Endodermal cell (in vitro differentiated cells): ENCODE data around the gene MAP3K5. TPM values are rescaled to one million over a fixed set of nuclear protein-coding genes. Genes with fewer than 3 reads are reported as not detected.
A peak's percentile ranks its signal among the peaks of the same experiment; 100 is the strongest.

Source experiments
- DNase-seq: peaks from one replicate; pipeline ENCODE4 v3.0.0-alpha.2; 2017
- H3K27ac ChIP-seq: 2 replicates; pipeline ENCODE4 v1.5.1; 2013; ENCODE audit warnings: mild to moderate bottlenecking, low read depth, low read length, moderate library complexity
- H3K27me3 ChIP-seq: 2 replicates; pipeline ENCODE4 v1.6.1; 2013; ENCODE audit warnings: mild to moderate bottlenecking, low read length, moderate library complexity; ENCODE audit not compliant: insufficient read depth, control insufficient read depth, poor library complexity, severe bottlenecking
- H3K36me3 ChIP-seq: 2 replicates; pipeline ENCODE4 v1.7.0; 2013; ENCODE audit warnings: mild to moderate bottlenecking, low read length, moderate library complexity; ENCODE audit not compliant: control insufficient read depth, insufficient read depth
- H3K4me1 ChIP-seq: one replicate; pipeline ENCODE4 v1.7.0; 2013; ENCODE audit warnings: low read length; ENCODE audit not compliant: control insufficient read depth, insufficient read depth
- H3K4me3 ChIP-seq: 2 replicates; pipeline ENCODE4 v1.5.1; 2013; ENCODE audit warnings: mild to moderate bottlenecking, low read length, moderate library complexity
- H3K9ac ChIP-seq: 2 replicates; pipeline ENCODE4 v1.6.1; 2013; ENCODE audit warnings: mild to moderate bottlenecking, low read length, moderate library complexity; ENCODE audit not compliant: poor library complexity, severe bottlenecking; ENCODE audit errors: extremely low read depth
- H3K9me3 ChIP-seq: 2 replicates; pipeline ENCODE4 v1.6.1; 2013; ENCODE audit warnings: mild to moderate bottlenecking, low read length, moderate library complexity; ENCODE audit not compliant: control insufficient read depth
- H3K27ac Mint-ChIP-seq: 2 replicates; pipeline ENCODE4 v1.8.0; 2020; ENCODE audit warnings: mixed read lengths
- H3K27me3 Mint-ChIP-seq: 2 replicates; pipeline ENCODE4 v1.8.0; 2021; ENCODE audit warnings: mild to moderate bottlenecking, mixed read lengths; ENCODE audit not compliant: insufficient read depth
- H3K36me3 Mint-ChIP-seq: 2 replicates; pipeline ENCODE4 v1.8.0; 2020; ENCODE audit warnings: low read depth, mixed read lengths
- H3K4me1 Mint-ChIP-seq: 2 replicates; pipeline ENCODE4 v1.8.0; 2020; ENCODE audit warnings: mixed read lengths
- H3K4me3 Mint-ChIP-seq: 2 replicates; pipeline ENCODE4 v1.8.0; 2020; ENCODE audit warnings: mild to moderate bottlenecking, moderate library complexity, mixed read lengths
- H3K9me3 Mint-ChIP-seq: 2 replicates; pipeline ENCODE4 v1.8.0; 2020; ENCODE audit warnings: mild to moderate bottlenecking, mixed read lengths
- CTCF ChIP-seq: fragments of 200-600 bp; sonication (generic); conservative IDR thresholded peaks from 2 replicates; pipeline ENCODE4 v1.5.0; 2021; ENCODE audit warnings: antibody characterized with exemption, mild to moderate bottlenecking
- WGBS, 2 experiments: methylation state at CpG; one replicate each; pipeline versions ENCODE4 v1.1.5 to v1.1.7; 2013; ENCODE audit warnings: missing lambda C conversion rate in 2 of 2, mixed read lengths in 1 of 2; ENCODE audit not compliant: insufficient coverage in 1 of 2, insufficient read length in 1 of 2; 5-methylcytosine and 5-hydroxymethylcytosine counted together
- total RNA-seq, 2 donors: library from RNA; stranded (reverse); fragmentation: NEBNext Ultra II Directional in 1 of 2; extraction: Animal tissue kit (Norgen Biotek cat#: 25700) in 1 of 2; gene quantifications; 2 replicates in 1 of 2; 3 replicates in 1 of 2; pipeline ENCODE4 v1.2.1, GENCODE V29; 2021

MAP3K5 gene
- total RNA-seq, 2 donors from 2014 or later: 1.6 to 3.4 TPM

- WGBS, 2 experiments: 92% methylated on average over 5 of the region's 6 CpGs; no CpG with 5 or more reads in 1 of the 2 experiments
- no peaks in the 10 kb centered on the region for H3K36me3 Mint-ChIP-seq
- no peaks in the 10 kb centered on the region for H3K36me3 ChIP-seq
- no peak overlapping the region for H3K4me3 Mint-ChIP-seq
- no peaks in the 10 kb centered on the region for H3K27me3 Mint-ChIP-seq
- DNase-seq: no peak
- no peaks in the 10 kb centered on the region for H3K9me3 ChIP-seq
- H3K4me1 ChIP-seq: no peaks in the 10 kb centered on the region
- no peak overlapping the region for H3K4me3 ChIP-seq
- no peak overlapping the region for H3K9ac ChIP-seq
- no peak overlapping the region for H3K27ac Mint-ChIP-seq
- no peak overlapping the region for H3K27ac ChIP-seq
- no peaks in the 10 kb centered on the region for H3K9me3 Mint-ChIP-seq
- H3K27me3 ChIP-seq: no peaks in the 10 kb centered on the region
- no peak for TF ChIP-seq CTCF
- peaks cover 5% of the 10 kb centered on the region for H3K4me1 Mint-ChIP-seq
Observed at GRCh38 chr6:136774228-136775041, 17.8 kb downstream of the MAP3K5 start.

GRCh38 chr6:136773473-136773796, 18.8 kb downstream of the MAP3K5 start:
- H3K27ac Mint-ChIP-seq: peak overlapping the region; percentile 50
- no peaks in the 10 kb centered on the region for H3K27me3 Mint-ChIP-seq
- H3K4me1 Mint-ChIP-seq: peaks cover 5% of the 10 kb centered on the region
- H3K4me3 ChIP-seq: no peak overlapping the region
- H3K36me3 ChIP-seq: no peaks in the 10 kb centered on the region
- TF ChIP-seq CTCF: no peak
- H3K4me1 ChIP-seq: no peaks in the 10 kb centered on the region
- H3K4me3 Mint-ChIP-seq: no peak overlapping the region
- no peak overlapping the region for H3K27ac ChIP-seq
- WGBS, 2 experiments: 83 to 85% methylated on average over 1 to 4 of the region's 4 CpGs
- no peaks in the 10 kb centered on the region for H3K36me3 Mint-ChIP-seq
- H3K27me3 ChIP-seq: no peaks in the 10 kb centered on the region
- H3K9me3 Mint-ChIP-seq: no peaks in the 10 kb centered on the region
- no peak overlapping the region for H3K9ac ChIP-seq
- H3K9me3 ChIP-seq: no peaks in the 10 kb centered on the region
- DNase-seq: no peak

GRCh38 chr6:136772685-136773472, 19.4 kb downstream of the MAP3K5 start:
- Mint-ChIP-seq H3K27ac (peak overlapping the region; percentile 50), H3K4me3 (no peak overlapping the region), H3K36me3 (no peaks in the 10 kb centered on the region), H3K27me3 (no peaks in the 10 kb centered on the region), H3K9me3 (no peaks in the 10 kb centered on the region), H3K4me1 (peaks cover 5% of the 10 kb centered on the region)
- peak; percentile 73 for DNase-seq
- no peaks in the 10 kb centered on the region for H3K9me3 ChIP-seq
- H3K4me3 ChIP-seq: no peak overlapping the region
- H3K27me3 ChIP-seq: no peaks in the 10 kb centered on the region
- no peak overlapping the region for H3K9ac ChIP-seq
- 81 to 85% methylated on average over 5 to 6 of the region's 6 CpGs for WGBS, 2 experiments
- TF ChIP-seq CTCF: no peak
- H3K36me3 ChIP-seq: no peaks in the 10 kb centered on the region
- H3K4me1 ChIP-seq: no peaks in the 10 kb centered on the region
- H3K27ac ChIP-seq: no peak overlapping the region
